CD4-positive, alpha-beta T cell (primary cell): ENCODE measurements around the gene HHIP. TPM values are rescaled to one million over a fixed set of nuclear protein-coding genes. Genes with fewer than 3 reads are reported as not detected.

Source experiments
- ATAC-seq: fragments of 200-7000 bp; cut with Tn5 transposase; one replicate; pipeline ENCODE4 v1.10.0; 2022; ENCODE audit warnings: mild to moderate bottlenecking; ENCODE audit not compliant: poor library complexity
- CTCF ChIA-PET: fragments of 350-600 bp; sonication (Branson Sonifier 250); formaldehyde crosslinking; loops from one replicate; lab custom pipeline; 2021; ENCODE audit warnings: antibody characterized with exemption, inconsistent platforms; lab: Charles Lee
- POLR2A ChIA-PET: fragments of 350-600 bp; sonication (Branson Sonifier 250); formaldehyde crosslinking; loops from one replicate; lab custom pipeline; 2021; ENCODE audit warnings: antibody characterized with exemption, inconsistent platforms; lab: Charles Lee
- DNase-seq, 14 experiments: peaks; one replicate each; pipeline ENCODE4 v3.0.0-alpha.2; 2013 to 2020; ENCODE audit warnings: mixed read lengths in 2 of 14
- H3K27ac ChIP-seq, 2 donors: one replicate each; pipeline versions ENCODE4 v1.5.1 to v1.7.0; 2013; ENCODE audit warnings: low read length in 2 of 2, low read depth in 1 of 2, mild to moderate bottlenecking in 1 of 2
- H3K27me3 ChIP-seq, 2 experiments: 1 replicate in 1 of 2; 2 replicates in 1 of 2; pipeline versions ENCODE4 v1.6.1 to v1.7.0; 2013; ENCODE audit warnings: low read length in 2 of 2, control low read depth in 1 of 2, mild to moderate bottlenecking in 1 of 2, moderate library complexity in 1 of 2; ENCODE audit not compliant: insufficient read depth in 2 of 2, control insufficient read depth in 1 of 2
- H3K36me3 ChIP-seq: one replicate; pipeline ENCODE4 v1.6.1; 2013; ENCODE audit warnings: low read length, control low read depth; ENCODE audit not compliant: insufficient read depth
- H3K4me1 ChIP-seq: one replicate; pipeline ENCODE4 v1.6.1; 2013; ENCODE audit warnings: low read length, control low read depth; ENCODE audit not compliant: insufficient read depth
- H3K4me3 ChIP-seq: one replicate; pipeline ENCODE4 v1.5.1; 2013; ENCODE audit warnings: mild to moderate bottlenecking, low read length, moderate library complexity
- H3K9me3 ChIP-seq, 2 experiments: 1 replicate in 1 of 2; 2 replicates in 1 of 2; pipeline versions ENCODE4 v1.6.1 to v1.7.0; 2013; ENCODE audit warnings: low read length in 2 of 2, mild to moderate bottlenecking in 2 of 2, control low read depth in 1 of 2, moderate library complexity in 1 of 2; ENCODE audit not compliant: control insufficient read depth in 1 of 2, insufficient read depth in 1 of 2
- H3K27ac Mint-ChIP-seq: one replicate; pipeline ENCODE4 v1.8.0; 2020; ENCODE audit warnings: mixed read lengths
- H3K27me3 Mint-ChIP-seq: one replicate; pipeline ENCODE4 v1.8.0; 2021; ENCODE audit warnings: mixed read lengths
- H3K36me3 Mint-ChIP-seq: one replicate; pipeline ENCODE4 v1.8.0; 2021; ENCODE audit warnings: low read depth, mixed read lengths
- H3K4me1 Mint-ChIP-seq: one replicate; pipeline ENCODE4 v1.8.0; 2021; ENCODE audit warnings: low read depth, mixed read lengths
- H3K4me3 Mint-ChIP-seq: one replicate; pipeline ENCODE4 v1.8.0; 2020; ENCODE audit warnings: mild to moderate bottlenecking, mixed read lengths
- H3K9me3 Mint-ChIP-seq: one replicate; pipeline ENCODE4 v1.8.0; 2020; ENCODE audit warnings: mixed read lengths
- intact Hi-C, 2 experiments: fragments of 100-400 bp; cut with DNase I in 1 of 2; cut with micrococcal nuclease in 1 of 2; formaldehyde crosslinking; loops; one replicate each; pipeline versions ENCODE4 v1.15.1 to v1.9.0; 2023 to 2025; cut with DNase I, micrococcal nuclease
- total RNA-seq, 174 experiments: library from RNA in 2 of 174; stranded (reverse) in 2 of 174; gene quantifications; one replicate each; pipeline ENCODE4 v1.2.3 and lab custom pipeline; 2021 to 2026
- TF ChIP-seq, protein P1 (sequence below): fragments of 200-600 bp; IDR thresholded peaks from one replicate; pipeline ENCODE4 v1.8.0; 2022; ENCODE audit warnings: antibody characterized with exemption, mild to moderate bottlenecking

HHIP gene
- total RNA-seq, 2 experiments from 2014 or later = not detected

DNA sequence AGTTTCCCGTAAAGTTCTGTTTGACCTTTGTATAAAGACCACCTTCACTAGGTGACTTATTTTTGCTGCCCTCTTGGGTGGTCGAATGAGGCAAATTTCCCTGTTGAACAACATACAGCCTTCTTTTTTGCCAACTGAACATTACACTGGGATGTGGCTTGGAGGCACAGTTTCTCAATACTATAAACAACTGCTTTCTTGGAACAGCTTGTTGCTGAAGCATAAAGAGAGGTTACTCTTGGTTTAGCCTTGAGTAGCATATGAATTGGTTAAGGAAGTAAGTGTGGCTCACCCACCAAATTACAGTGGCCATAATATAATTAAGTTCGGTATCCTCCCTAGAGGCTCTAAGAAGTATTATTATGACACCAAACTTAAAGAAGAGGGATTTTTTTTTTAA lies 40.0 kb downstream of the HHIP start:
- DNase-seq (no peak), ATAC-seq (no peak)
- no peaks in the 10 kb centered on the region for H3K4me1 Mint-ChIP-seq
- H3K4me1 ChIP-seq = no peaks in the 10 kb centered on the region
- no peaks in the 10 kb centered on the region for H3K27me3 ChIP-seq
- CTCF ChIA-PET = no interaction called here
- H3K36me3 Mint-ChIP-seq = no peaks in the 10 kb centered on the region
- intact Hi-C loops = no loop called here
- H3K9me3 ChIP-seq = peaks cover 0 to 5% of the 10 kb centered on the region in 2 experiments
- POLR2A ChIA-PET = no interaction called here
- H3K4me3 Mint-ChIP-seq = no peak overlapping the region
- TF ChIP-seq, protein P1, sequence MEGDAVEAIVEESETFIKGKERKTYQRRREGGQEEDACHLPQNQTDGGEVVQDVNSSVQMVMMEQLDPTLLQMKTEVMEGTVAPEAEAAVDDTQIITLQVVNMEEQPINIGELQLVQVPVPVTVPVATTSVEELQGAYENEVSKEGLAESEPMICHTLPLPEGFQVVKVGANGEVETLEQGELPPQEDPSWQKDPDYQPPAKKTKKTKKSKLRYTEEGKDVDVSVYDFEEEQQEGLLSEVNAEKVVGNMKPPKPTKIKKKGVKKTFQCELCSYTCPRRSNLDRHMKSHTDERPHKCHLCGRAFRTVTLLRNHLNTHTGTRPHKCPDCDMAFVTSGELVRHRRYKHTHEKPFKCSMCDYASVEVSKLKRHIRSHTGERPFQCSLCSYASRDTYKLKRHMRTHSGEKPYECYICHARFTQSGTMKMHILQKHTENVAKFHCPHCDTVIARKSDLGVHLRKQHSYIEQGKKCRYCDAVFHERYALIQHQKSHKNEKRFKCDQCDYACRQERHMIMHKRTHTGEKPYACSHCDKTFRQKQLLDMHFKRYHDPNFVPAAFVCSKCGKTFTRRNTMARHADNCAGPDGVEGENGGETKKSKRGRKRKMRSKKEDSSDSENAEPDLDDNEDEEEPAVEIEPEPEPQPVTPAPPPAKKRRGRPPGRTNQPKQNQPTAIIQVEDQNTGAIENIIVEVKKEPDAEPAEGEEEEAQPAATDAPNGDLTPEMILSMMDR = no peak
- no peaks in the 10 kb centered on the region for H3K36me3 ChIP-seq
- H3K27ac Mint-ChIP-seq = no peak overlapping the region
- H3K27me3 Mint-ChIP-seq = no peaks in the 10 kb centered on the region
- no peak overlapping the region for H3K4me3 ChIP-seq
- H3K27ac ChIP-seq = no peak overlapping the region
- no peaks in the 10 kb centered on the region for H3K9me3 Mint-ChIP-seq

DNA sequence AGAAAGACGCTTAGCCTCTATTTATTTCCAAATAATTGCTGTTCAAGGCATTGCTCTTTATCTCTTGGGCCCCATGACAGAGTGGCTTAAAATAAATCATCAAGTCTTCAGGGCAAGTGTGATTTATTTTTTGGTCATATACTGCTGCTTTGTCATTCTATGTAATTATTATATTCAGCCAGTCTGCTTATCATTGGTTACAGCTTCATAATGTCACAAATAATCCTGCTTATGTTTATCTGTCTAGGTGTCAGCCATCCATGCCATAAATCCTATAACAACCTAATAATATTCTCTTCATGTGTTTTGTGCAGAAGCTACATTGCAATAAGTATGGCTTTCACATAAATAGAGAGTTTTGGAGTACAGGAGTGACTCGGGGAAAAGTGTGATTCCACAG lies 41.0 kb downstream of the HHIP start:
- TF ChIP-seq, protein P1 = no peak
- no peak overlapping the region for H3K4me3 ChIP-seq
- H3K27me3 ChIP-seq = no peaks in the 10 kb centered on the region
- no peak for ATAC-seq
- H3K27ac Mint-ChIP-seq = no peak overlapping the region
- H3K4me1 Mint-ChIP-seq = no peaks in the 10 kb centered on the region
- no peak for DNase-seq
- peaks cover 0 to 5% of the 10 kb centered on the region in 2 experiments for H3K9me3 ChIP-seq
- H3K36me3 Mint-ChIP-seq = no peaks in the 10 kb centered on the region
- H3K4me3 Mint-ChIP-seq = no peak overlapping the region
- H3K27me3 Mint-ChIP-seq = no peaks in the 10 kb centered on the region
- POLR2A ChIA-PET = no interaction called here
- no peak overlapping the region for H3K27ac ChIP-seq
- CTCF ChIA-PET = no interaction called here
- H3K9me3 Mint-ChIP-seq = no peaks in the 10 kb centered on the region
- H3K36me3 ChIP-seq = no peaks in the 10 kb centered on the region
- H3K4me1 ChIP-seq = no peaks in the 10 kb centered on the region
- intact Hi-C loops = no loop called here

DNA sequence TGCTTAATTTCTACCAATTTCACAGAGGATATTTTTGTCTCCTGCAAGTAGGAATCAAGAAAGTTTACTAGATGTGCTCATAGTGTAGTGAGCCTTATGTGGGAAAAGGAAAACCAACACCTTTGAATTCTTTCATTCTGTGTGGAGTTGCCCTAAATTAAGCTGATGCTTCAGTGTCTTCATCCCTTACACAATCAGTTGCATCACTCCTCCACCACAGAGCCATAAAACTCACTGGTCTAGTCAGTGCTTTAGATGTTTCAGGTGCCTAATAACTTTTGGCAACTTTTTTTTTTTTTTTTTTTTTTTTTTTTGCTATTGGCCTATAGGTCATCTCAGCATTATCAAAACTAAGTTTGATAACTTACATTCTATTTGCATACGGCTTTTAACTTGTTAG lies 41.5 kb downstream of the HHIP start:
- intact Hi-C loops = no loop called here
- DNase-seq = no peak
- Mint-ChIP-seq H3K27me3 (no peaks in the 10 kb centered on the region), H3K4me3 (no peak overlapping the region), H3K27ac (no peak overlapping the region), H3K4me1 (no peaks in the 10 kb centered on the region), H3K9me3 (no peaks in the 10 kb centered on the region), H3K36me3 (no peaks in the 10 kb centered on the region)
- no peak overlapping the region for H3K4me3 ChIP-seq
- H3K9me3 ChIP-seq = peaks cover 0 to 5% of the 10 kb centered on the region in 2 experiments
- no peak for ATAC-seq
- TF ChIP-seq, protein P1 = no peak
- CTCF ChIA-PET = no interaction called here
- H3K27me3 ChIP-seq = no peaks in the 10 kb centered on the region
- no peaks in the 10 kb centered on the region for H3K4me1 ChIP-seq
- POLR2A ChIA-PET = interaction anchor here (0.6 kb wide), 1 partner anchor 382 kb away, joined by 4 read pairs; no protein-coding TSS in a partner anchor
- H3K36me3 ChIP-seq = no peaks in the 10 kb centered on the region
- H3K27ac ChIP-seq = no peak overlapping the region
